ENCODE measurements around the gene KLHL25.
A peak's percentile ranks its signal among the peaks of the same experiment; 100 is the strongest.
"Not testable (repeated sequence)": the region's sequence is repeated elsewhere in the genome, so short reads cannot be mapped to it uniquely, and the experiment has no call there.

The KLHL25 gene, protein sequence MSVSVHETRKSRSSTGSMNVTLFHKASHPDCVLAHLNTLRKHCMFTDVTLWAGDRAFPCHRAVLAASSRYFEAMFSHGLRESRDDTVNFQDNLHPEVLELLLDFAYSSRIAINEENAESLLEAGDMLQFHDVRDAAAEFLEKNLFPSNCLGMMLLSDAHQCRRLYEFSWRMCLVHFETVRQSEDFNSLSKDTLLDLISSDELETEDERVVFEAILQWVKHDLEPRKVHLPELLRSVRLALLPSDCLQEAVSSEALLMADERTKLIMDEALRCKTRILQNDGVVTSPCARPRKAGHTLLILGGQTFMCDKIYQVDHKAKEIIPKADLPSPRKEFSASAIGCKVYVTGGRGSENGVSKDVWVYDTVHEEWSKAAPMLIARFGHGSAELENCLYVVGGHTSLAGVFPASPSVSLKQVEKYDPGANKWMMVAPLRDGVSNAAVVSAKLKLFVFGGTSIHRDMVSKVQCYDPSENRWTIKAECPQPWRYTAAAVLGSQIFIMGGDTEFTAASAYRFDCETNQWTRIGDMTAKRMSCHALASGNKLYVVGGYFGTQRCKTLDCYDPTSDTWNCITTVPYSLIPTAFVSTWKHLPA

DNA sequence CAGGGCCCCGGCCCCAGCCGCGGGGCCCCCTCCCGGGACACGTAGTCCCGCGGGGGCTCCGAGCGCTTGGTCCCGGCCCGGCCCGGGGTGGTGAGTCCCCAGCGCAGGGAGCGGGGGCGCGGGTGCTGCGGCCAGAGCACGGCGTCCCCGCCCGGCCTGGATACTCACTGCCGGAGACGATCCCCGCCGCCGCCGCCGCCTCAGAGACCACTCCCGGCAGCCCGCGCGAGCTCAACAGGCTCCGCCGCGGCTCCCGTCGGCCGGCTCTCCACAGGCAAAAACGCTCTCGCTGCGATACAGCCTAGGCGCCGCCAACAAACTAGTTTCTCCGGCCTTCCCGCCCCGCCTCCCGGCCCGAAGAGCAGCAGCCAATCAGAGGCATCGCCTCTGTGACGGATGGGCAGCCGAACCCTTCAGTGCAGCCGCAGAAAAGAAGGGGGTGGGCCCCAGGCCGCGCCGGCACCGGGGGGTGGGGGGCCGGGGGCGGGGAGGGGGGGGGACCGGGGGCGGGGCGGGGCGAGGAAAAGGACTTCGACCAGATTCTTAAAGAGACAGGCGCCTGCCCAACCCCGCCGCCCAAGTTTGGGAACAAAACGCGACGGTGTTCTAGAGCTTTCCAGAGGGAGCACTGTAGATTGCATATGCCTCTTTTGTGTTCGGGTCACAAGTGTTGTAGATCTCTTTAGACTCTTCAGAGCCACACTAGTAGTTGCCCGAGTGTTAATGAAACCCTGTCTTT is at the start of gene KLHL25:
KLHL25 (minus strand) TSS at position 328 of the 739 bp plus-strand sequence. CDS start 25,115 bp downstream, outside the sequence.
- DNase-seq, result peak; percentile 70

DNA sequence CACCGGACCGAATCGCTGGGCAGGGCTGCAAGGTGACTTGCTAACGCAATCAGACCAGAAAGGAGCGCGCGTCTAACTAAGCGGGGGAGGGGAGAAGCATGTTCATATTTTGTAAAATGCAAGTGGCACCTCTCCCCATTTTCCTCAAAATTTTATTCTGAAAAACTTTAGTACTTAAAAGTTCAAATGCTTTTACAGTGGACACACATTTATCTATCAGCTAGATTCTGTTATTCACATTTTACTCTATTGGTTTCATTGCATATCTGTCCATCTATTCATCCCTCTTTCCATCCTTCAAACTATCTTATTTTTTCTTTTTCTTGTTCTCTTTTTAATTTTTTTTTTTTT is 46.1 kb upstream of the KLHL25 start:
- DNase-seq, result no peak

DNA sequence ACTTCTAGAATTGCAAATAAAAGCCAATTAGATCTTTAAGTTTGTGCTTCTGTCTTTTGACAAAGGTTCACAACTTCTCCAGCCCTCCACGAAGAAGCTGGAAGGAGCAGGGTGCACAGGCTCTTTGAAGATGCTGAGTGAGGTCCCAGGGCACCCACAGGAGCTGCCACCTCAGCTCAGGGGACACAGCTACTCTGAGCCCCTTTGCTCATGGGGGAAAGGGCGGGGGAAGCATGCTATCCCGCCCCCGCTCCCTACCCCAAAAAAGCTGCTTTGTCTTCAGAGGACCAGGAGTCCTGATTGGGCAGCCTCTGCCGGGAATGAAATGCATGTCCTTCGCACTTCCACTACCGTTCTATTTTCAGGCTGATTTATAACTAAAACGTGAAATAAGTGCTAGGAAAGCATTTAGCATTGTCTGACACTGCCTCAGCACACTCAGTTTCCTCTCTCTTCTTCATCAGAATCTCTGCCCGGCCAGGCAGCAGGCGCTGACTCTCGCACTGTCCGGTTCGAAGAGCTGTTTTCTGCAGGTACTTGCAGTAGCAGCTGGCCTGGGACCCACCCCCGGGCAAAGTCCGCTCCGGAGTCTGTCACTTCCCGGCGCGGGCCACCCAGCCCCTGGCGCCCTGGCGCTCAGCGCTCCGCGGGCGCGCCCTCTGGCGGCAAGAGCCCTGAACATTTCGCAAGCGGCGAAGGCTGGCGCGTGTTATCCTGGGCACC is 45.5 kb upstream of the KLHL25 start:
- peak; percentile 59 for DNase-seq

DNA sequence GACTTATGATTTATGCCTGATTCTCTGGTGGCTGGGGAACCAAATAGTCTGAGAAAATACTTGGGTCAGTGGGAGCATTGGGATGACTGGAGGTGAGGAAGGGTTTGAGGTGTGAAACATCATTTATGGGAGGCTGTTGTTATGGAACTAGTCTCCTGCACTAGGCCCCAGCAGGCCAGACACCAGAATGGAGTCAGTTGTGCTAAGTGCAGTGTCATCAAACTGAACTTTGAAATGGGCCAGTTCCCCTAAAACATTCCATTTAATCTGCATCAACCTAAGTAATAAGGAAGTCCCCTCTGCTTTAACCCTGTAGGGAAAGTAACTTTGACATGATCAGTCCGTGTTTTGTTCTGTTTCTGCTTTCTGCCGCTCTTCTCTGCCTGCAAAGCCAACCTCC is 44.9 kb upstream of the KLHL25 start:
- DNase-seq, result no peak

DNA sequence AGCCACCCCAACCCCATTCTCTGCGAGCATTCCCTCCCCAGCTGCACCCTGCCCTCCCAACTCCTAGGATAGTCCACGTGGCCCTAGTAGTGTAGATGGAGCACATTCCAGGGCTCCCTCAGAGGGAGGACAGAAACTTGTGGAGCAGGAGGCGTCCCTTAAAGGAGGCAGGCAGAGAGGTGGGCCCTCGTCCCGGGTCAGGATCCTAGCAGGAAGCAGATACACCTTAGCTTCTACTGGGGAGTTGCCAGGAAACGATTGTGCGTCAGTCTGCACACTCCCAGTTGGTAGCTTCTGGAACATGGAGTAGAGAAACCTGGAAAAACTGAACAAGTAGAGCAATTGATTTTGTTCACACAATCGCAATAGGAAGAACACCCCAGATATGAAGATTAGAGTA is 43.9 kb upstream of the KLHL25 start:
- no peak for DNase-seq

DNA sequence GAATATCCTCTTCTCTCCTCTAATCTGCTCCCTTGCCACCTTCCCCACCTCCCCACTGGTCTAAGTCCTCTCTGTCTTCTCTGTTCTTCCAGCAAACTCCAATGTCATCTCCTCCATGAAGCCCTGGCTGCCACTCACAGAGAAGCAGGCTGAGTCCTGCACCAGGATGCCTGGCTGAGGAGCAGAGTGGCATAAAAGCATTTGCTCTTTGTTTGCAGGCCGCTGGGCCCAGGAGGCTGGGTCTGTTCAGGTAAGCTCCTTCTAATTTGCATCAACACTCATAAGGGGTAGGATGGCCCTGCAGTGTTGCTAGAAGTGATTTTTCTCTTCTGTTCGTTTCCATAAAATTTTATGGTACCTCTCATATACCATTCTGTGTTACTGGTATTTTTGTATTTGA is 43.2 kb upstream of the KLHL25 start:
- no peak for DNase-seq

DNA sequence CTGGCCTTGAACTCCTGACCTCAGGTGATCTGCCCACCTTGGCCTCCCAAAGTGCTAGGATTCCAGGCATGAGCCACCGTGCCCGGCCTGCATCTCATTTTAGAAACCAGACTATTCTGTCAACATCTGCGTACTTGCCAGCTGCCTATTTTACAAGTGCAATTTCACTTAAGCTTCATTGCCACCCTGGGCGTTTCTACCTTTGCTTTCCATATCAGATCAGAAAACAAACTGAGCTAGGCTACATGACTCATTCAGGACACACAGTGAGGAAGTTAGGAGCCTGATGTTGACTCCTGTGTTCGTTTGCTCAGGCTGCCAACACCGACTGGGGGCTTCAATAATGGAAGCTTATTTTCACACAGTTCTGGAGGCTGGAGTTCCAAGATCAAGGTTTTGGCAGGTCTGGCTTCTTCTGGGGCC is 42.3 kb upstream of the KLHL25 start:
- DNase-seq, result no peak

DNA sequence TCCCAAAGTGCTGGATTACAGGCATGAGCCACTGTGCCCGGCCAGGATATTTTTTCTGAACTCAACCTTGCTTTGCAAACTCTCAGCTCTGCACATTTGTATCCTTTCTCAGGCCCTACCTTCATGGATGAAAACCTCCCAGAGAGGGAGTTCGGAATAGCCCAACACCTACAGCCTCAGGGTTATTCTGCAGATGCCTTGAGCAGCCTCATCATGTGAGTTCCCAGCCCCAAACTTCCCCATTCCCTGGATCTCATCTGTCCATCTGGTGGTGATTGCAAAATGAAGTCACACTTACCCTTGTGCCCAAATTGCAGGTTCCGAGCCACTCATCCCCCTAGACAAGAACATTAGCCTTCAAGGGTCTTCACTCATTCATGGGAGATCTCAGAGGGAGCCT is 39.9 kb upstream of the KLHL25 start:
- no peak for DNase-seq

DNA sequence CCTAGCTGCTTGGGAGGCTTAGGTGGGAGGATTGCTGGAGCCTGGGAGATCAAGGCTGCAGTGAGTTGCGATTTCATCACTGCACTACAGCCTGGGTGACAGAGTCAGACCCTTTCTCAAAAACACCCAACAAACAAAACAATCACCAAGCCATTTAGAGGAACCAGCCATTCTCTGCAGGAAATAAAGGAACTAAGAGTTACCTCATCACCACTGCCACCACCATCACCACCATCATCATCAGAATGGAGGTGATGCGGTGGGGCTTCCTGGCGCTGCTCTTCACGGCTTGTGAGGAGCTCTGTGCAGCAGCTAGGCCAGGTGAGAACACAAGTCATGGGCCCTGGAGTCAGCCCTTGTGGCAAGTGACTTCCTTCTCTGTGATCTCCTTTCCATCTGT is 37.7 kb upstream of the KLHL25 start:
- DNase-seq, result no peak

DNA sequence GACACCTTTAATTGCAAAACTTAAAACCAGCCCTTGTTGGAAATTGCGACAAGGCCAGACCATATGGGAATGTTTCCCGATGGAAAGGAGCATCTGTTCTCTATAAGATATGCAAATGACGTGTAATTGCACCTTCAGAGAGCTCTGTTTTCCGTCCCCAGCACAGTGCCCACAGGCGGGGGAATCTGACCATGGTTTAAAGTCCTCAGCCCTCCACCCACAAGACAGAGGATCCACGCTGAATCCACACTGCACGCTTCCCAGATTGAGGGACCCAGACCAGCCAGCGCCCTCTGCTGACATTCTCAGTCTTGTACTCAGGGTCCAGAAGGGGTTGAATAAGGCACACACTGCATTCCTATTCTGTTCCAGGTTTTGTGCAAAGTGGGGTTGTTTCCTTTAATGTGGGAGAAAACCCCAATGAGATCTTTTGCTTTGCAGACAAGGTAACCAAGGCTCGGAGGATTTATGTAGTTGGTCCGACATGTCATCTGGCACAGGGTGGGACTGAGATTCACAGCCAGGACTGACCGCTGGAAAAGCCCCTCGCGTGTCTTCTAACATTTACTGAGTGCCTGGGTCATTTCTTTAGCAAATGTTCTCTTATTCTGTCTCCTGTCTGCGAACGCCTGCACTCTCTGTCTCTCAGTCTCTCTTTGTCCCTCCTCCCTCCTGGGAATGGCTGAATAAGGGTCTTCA is 36.8 kb upstream of the KLHL25 start:
- DNase-seq, result no peak

DNA sequence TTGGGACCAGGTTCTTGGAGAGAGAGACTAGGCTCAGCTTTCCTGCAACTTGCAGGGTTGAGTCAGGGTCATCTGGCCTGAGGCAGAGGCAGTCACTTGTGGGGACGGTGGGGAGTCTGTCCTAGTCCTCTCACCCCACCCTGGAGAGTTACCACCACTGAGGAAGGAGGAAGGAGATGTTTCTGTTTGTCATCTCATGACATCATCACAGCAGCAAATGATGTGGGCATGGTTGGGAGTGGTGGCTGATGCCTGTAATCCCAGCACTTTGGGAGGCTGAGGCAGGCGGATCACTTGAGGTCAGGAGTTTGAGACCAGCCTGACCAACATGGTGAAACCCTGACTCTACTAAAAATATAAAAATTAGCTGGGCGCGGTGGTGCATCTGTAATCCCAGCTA is 35.0 kb upstream of the KLHL25 start:
- not testable (repeated sequence) for DNase-seq

DNA sequence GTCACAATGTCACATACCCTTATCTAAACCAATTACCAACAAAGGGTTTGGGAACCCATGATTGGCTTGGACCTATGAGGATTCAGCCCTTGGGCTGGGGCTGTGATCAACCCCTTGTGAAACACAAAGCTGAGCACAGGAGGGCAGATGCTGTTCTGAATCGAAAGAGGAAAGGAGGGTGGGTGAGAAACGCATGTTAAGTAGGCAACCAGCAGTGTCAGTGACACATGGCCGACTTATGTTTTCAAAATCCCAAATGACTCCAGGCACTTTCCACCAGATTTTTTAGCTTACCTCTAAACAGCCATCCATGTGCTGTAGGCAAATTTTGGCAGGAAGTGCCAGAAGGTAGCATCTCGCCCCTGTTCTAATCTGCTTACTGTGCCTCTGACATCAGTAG is 34.1 kb upstream of the KLHL25 start:
- DNase-seq, result no peak

DNA sequence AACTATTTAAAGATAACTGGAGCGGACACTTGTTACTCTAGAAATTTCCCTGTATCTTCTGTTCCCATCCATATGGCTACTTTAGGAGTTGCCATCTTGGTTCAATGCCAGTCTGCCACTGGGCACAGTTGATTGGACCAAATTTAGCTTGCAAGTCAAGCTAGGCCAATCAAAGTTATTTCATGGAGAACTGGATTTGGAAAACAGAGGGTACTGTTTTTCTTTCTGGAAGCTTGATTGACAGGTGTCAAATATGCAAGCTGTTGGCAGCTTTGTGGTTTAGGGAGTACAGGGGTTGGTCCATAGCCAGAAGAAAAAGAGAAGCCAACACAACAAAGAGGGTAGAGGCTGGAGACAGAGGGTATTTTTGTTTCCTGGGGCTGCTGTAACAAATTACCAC is 33.4 kb upstream of the KLHL25 start:
- no peak for DNase-seq

DNA sequence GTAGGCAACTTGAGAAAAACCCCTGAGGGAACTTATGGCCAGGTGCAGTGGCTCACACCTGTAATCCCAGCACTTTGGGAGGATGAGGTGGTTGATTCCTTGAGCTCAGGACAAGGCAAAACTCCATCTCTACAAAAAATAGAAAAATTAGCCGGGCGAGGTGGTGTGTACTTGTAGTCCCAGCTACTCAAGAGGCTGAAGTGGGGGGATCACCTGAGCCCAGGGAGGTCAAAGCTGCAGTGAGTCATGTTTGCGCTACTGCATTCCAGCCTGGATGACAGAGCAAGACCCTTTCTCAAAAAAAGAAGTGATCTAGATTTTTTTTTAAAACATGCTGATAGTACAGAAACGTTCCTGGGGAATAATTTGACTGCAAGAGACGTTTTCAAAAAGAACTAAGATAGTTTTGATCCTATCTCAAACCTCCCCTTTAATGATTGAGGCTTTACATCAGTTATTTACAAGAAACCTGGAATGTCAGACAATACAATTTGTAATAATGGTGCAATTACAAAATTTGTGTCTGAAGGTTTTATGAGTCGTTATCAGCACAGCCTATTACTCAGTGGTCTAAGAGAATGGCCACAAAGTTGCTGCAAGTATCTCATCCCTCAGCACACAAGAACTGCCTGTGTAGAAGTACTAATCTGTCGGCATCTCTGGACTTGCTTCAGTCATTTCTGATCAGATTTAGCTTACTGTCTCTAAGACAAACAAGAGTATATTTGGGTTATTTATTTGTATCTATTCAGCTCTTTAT is 32.2 kb upstream of the KLHL25 start:
- no peak for DNase-seq

DNA sequence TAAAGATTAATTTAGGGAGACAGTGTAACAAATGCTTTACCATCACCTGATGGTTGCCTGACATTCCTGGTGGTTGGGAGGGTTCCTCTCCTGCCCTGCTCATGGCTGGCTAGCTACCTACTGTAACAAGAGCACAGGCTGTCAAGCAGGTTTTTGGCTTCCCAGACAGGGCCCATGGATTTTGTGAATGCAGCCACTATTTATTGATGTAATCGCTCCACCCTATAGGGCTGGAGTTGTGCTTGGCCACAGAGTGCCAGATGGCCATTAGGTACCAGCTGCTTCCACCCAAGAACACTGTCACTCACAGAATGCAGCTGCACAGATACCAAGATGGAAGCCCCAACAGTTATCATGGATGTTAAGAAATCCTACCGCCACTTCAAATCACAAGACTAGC is 31.0 kb upstream of the KLHL25 start:
- no peak for DNase-seq

DNA sequence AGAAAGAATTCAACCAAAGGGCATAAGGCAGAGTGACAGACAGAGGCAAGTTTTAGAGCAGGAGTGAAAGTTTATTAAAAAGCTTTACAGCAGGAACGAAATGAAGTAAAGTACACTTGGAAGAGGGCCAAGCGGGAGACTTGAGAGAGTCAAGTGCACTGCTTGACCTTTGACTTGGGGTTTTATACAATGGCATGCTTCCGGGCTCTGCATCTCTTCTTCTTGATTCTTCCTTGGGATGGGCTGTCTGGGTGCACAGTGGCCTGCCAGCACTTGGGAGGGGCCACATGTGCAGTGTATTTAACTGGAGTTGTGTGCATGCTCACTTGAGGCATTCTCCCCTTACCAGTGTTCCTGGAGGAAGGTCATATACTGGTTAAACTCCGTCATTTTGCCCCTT is 30.4 kb upstream of the KLHL25 start:
- DNase-seq, result no peak

DNA sequence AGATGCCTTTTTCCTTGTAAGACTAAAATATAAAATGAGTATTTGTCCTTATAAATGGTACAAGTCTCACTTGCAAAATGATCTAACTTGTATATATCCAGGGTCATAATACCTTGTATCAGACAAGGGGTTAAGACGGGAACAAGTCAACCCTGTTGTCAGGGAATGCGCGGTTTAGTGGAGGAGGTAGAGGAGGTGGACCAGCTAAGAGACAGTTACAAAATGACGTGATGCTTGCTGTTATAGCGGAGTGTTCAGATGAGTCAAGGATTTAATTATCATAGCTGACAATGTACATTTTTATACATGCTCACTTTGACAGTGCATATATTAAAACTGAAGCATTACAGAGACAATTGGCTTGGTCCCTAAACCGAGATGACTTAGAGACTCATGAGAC is 26.8 kb upstream of the KLHL25 start:
- no peak for DNase-seq

DNA sequence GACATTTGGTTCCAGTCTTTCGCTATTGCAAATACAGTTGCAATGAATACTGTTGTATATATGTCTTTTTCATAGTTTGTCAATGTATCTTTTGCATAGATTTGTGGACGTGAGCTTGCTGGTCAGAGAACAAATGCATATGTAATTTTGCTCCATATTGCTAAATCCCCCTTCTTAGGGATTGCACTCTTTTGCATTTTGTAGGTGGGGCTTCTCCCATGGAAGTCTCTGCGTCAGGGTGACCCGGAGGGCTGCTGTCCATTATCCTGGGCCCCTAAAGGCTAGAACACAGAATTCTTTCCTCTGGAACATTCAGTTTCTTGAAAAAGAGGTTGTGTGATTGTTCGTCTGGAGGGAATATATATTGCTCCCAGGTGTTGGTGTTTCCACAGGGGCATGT is 25.2 kb upstream of the KLHL25 start:
- no peak for DNase-seq

DNA sequence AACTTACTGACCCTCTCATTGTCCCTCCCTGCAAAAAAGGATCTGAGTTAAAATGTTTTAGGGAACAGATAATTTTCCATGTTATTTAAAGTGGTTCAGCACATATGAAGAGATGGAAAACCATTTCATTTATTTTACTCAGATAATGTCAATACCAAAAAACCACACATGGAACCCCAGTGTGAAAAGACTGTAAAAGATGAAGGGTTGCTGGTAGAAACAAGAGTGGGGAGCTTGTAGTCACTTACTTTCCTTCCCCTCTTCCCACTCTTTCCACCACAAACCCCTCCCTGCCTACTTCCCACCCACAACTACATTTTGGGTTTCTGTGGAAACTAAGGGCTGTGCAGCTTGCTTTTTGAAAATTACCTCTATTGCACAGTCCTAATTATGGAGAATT is 18.5 kb upstream of the KLHL25 start:
- no peak for DNase-seq

DNA sequence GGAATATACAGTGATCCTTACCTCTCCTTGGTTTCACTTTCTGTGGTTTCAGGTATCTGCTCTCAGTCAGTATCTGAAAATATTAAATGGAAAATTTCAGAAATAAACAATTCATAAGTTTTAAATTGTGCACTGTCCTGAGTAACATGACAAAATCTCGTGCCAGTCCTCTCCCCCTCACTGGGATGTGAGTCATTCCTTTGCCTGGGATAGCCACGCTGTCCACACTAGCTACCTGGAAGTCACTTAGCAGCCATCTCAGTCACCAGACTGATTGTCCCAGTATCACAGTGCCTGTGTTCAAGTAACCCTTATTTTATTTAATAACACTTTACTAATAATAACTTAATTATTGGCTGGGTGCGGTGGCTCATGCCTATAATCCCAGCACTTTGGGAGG is 15.3 kb upstream of the KLHL25 start:
- no peak for DNase-seq

DNA sequence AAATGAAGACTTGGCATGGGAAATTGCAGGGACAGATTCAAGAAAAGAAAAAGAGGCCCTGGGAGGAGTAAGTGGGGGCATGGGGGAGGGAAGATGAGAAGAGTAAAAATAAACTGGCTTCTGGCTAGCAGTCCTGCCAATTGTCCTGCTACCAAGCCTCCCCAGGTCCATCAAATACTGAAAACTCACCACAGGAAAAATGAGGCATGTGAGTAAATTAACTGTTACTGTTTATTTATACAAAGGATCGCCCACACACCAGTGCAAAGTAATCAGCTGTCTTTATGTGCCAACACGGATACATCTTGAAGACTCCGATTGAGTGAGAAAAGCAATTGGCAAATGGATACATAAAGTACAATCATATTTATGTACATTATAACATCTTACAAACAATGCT is 10.7 kb upstream of the KLHL25 start:
- DNase-seq, result no peak
